K562 (cell line): ENCODE measurements around the gene SPCS2. TPM values are rescaled to one million over a fixed set of nuclear protein-coding genes. Genes with fewer than 3 reads are reported as not detected.

Experiments used
- C11orf30 ChIP-seq: fragments of 450-650 bp; IDR thresholded peaks from 2 replicates; pipeline ENCODE4 v1.6.1; 2016; ENCODE audit warnings: low read depth, mild to moderate bottlenecking
- E2F3 ChIP-seq: fragments of 250-450 bp; sonication (Bioruptor Pico); IDR thresholded peaks from 2 replicates; pipeline ENCODE4 v1.4.0; 2020; ENCODE audit warnings: mild to moderate bottlenecking
- ELF1 ChIP-seq: fragments of 200-800 bp; sonication (Bioruptor generic); IDR thresholded peaks from 2 replicates; pipeline ENCODE4 v1.6.1; 2016; ENCODE audit warnings: missing genetic modification characterization, missing compliant biosample characterization
- HMGN3 ChIP-seq: IDR thresholded peaks from 2 replicates; pipeline ENCODE4 v1.6.1; 2011; ENCODE audit warnings: borderline replicate concordance, low read depth, mild to moderate bottlenecking, mixed read lengths, low read length; ENCODE audit not compliant: insufficient read length; ENCODE audit errors: extremely low read depth
- KLF6 ChIP-seq: fragments of 250-450 bp; sonication (Bioruptor Pico); IDR thresholded peaks from 2 replicates; pipeline ENCODE4 v1.4.0; 2020; ENCODE audit warnings: mild to moderate bottlenecking, moderate library complexity, borderline replicate concordance
- MCM3 ChIP-seq: fragments of 450-650 bp; IDR thresholded peaks from 2 replicates; pipeline ENCODE4 v1.6.1; 2016
- NKRF ChIP-seq: fragments of 450-650 bp; IDR thresholded peaks from 2 replicates; pipeline ENCODE4 v1.6.1; 2016; ENCODE audit warnings: borderline replicate concordance
- PCBP1 ChIP-seq: fragments of 200-400 bp; formaldehyde crosslinking; IDR thresholded peaks from 2 replicates; pipeline ENCODE4 v1.6.1; 2018; ENCODE audit warnings: mild to moderate bottlenecking, low read depth, low read length; ENCODE audit not compliant: poor library complexity, severe bottlenecking
- PHB ChIP-seq: fragments of 250-450 bp; sonication (Bioruptor Pico); IDR thresholded peaks from 2 replicates; pipeline ENCODE4 v1.5.0; 2021
- PKNOX1 ChIP-seq: fragments of 450-650 bp; IDR thresholded peaks from 2 replicates; pipeline ENCODE4 v1.6.1; 2016
- RFX7 ChIP-seq: fragments of 250-450 bp; sonication (Bioruptor Pico); IDR thresholded peaks from 2 replicates; pipeline ENCODE4 v1.5.1; 2021; ENCODE audit warnings: mild to moderate bottlenecking
- SIN3A ChIP-seq, 2 experiments: fragments of 150-350 bp in 1 of 2; IDR thresholded peaks; 2 replicates each; pipeline ENCODE4 v1.6.1; 2011 to 2016; ENCODE audit warnings: borderline replicate concordance in 2 of 2, low read depth in 2 of 2, low read length in 2 of 2, mild to moderate bottlenecking in 2 of 2, moderate library complexity in 2 of 2; ENCODE audit not compliant: control insufficient read depth in 1 of 2
- SMARCC2 ChIP-seq: fragments of 450-650 bp; IDR thresholded peaks from 2 replicates; pipeline ENCODE4 v1.6.1; 2017; ENCODE audit warnings: antibody characterized with exemption, moderate library complexity, mild to moderate bottlenecking, low read depth
- SMARCE1 ChIP-seq: fragments of 450-650 bp; IDR thresholded peaks from 2 replicates; pipeline ENCODE4 v1.7.1; 2016; ENCODE audit warnings: mild to moderate bottlenecking
- TCF3 ChIP-seq: sonication (generic); formaldehyde crosslinking; IDR thresholded peaks from 2 replicates; pipeline ENCODE4 v1.4.0; 2020; ENCODE audit warnings: mild to moderate bottlenecking, missing genetic modification reagents
- ZNF318 ChIP-seq, 2 experiments: fragments of 450-650 bp; IDR thresholded peaks; 2 replicates each; pipeline ENCODE4 v1.6.1; 2016; ENCODE audit warnings: mild to moderate bottlenecking in 2 of 2, borderline replicate concordance in 1 of 2, low read depth in 1 of 2, moderate library complexity in 1 of 2
- polyA plus RNA-seq, 8 experiments: library from polyadenylated mRNA; depleted of rRNA in 4 of 8; stranded (reverse) in 5 of 8; unstranded in 3 of 8; fragments of >200 nt; fragmentation: Nextera tagmentation in 2 of 8; fragmentation: Illumina TruSeq in 1 of 8; extraction: Ambion mirVana in 2 of 8; extraction: Trizol in 1 of 8; gene quantifications; 2 replicates each; pipeline versions ENCODE4 v1.2.1 to v1.2.3, GENCODE V29; 2011 to 2014; ENCODE audit warnings: inconsistent platforms in 1 of 8, missing spikeins in 1 of 8
- total RNA-seq, 7 experiments: library from RNA; depleted of rRNA in 6 of 7; stranded (reverse); fragments of >200 nt in 6 of 7; fragmentation: Illumina TruSeq in 2 of 7; extraction: Trizol in 2 of 7; gene quantifications; 2 replicates each; pipeline versions ENCODE4 v1.2.1 to v1.2.3, GENCODE V29; 2011 to 2021; ENCODE audit warnings: low replicate concordance in 1 of 7

Gene SPCS2
- total and polyA plus RNA-seq, 9 of the 15 experiments (the other 6 are each of a cell fraction or from before 2014, with no cell fraction given): 38.2 to 458 (median 193) TPM

GRCh38 chr11:74948898-74949752 lies at the start of gene SPCS2, which contains the start of gene XRRA1 (continued):
- peak; percentile 89 for TF ChIP-seq PKNOX1
- peak; percentile 87 for TF ChIP-seq HMGN3
- TF ChIP-seq PCBP1: no peak
- no peak for TF ChIP-seq PHB (CRISPR knock-in tag)
- no peak for TF ChIP-seq SMARCC2
- peak; percentile 70 to 86; a peak in 2 of 4 replicates for TF ChIP-seq SIN3A (IDR thresholded peaks at IDR 0.05; ENCODE audit: borderline replicate concordance in 2 of 2, control insufficient read depth in 1 of 2, low read depth in 2 of 2, low read length in 2 of 2)
- TF ChIP-seq ELF1: peak; percentile 25; the same call in 1 of the 2 replicates
- no peak for TF ChIP-seq KLF6 (CRISPR knock-in tag)
- TF ChIP-seq MCM3: no peak
- no peak; the same call in 1 of the 2 replicates for TF ChIP-seq E2F3
- TF ChIP-seq NKRF: 0 out of 2 replicates have a peak, but pooled peaks have one; percentile 17
- TF ChIP-seq SMARCE1: no peak; the same call in 1 of the 2 replicates
- no peak for TF ChIP-seq RFX7 (CRISPR knock-in tag)
- no peak; the same call in 1 of the 2 replicates for TF ChIP-seq TCF3
- peak; percentile 83 for TF ChIP-seq C11orf30
- no peak for TF ChIP-seq ZNF318 (IDR thresholded peaks at IDR 0.05; ENCODE audit: borderline replicate concordance in 1 of 2, low read depth in 1 of 2)
